Right cardiac atrium (tissue), 5 donors: ENCODE measurements around the gene ZBTB5. TPM values are rescaled to one million over a fixed set of nuclear protein-coding genes. Genes with fewer than 3 reads are reported as not detected.
A peak's percentile ranks its signal among the peaks of the same experiment; 100 is the strongest.
"Not testable (repeated sequence)": the region's sequence is repeated elsewhere in the genome, so short reads cannot be mapped to it uniquely, and the experiment has no call there.

ENCODE experiments used
- ATAC-seq, 2 donors: fragments of 200-7000 bp; cut with Tn5 transposase; one replicate each; pipeline versions ENCODE4 v1.8.0 to v1.9.1; 2020; ENCODE audit warnings: moderate library complexity in 2 of 2, mild to moderate bottlenecking in 1 of 2
- DNase-seq, 3 donors: peaks; one replicate each; pipeline ENCODE4 v3.0.0-alpha.2; 2020
- H3K27ac ChIP-seq: one replicate; pipeline ENCODE4 v1.5.1; 2013; ENCODE audit warnings: mild to moderate bottlenecking, low read length, control low read depth, moderate library complexity
- H3K27me3 ChIP-seq: one replicate; pipeline ENCODE4 v1.6.1; 2013; ENCODE audit not compliant: control insufficient read depth, insufficient read depth
- H3K4me1 ChIP-seq: one replicate; pipeline ENCODE4 v1.6.1; 2013; ENCODE audit warnings: low read length; ENCODE audit not compliant: control insufficient read depth, insufficient read depth
- H3K4me3 ChIP-seq: one replicate; pipeline ENCODE4 v1.5.1; 2013; ENCODE audit warnings: low read length, control low read depth
- H3K9me3 ChIP-seq: one replicate; pipeline ENCODE4 v1.6.1; 2013; ENCODE audit warnings: low read length; ENCODE audit not compliant: control insufficient read depth
- WGBS: extraction: QIAGEN DNeasy Blood & Tissue Kit; methylation state at CpG from one replicate; pipeline ENCODE4 v1.1.7; 2013; 5-methylcytosine and 5-hydroxymethylcytosine counted together
- intact Hi-C, 4 donors: fragments of 100-400 bp; cut with DNase I; formaldehyde crosslinking; loops; one replicate each; pipeline versions ENCODE4 v1.11.0 to v1.14.0; 2022 to 2023
- polyA plus RNA-seq: library from polyadenylated mRNA; stranded (reverse); fragments of 200-250 nt; gene quantifications from one replicate; pipeline ENCODE4 v1.2.3, GENCODE V29; 2013
- total RNA-seq, 4 donors: library from RNA; stranded (reverse); fragmentation: NEBNext Ultra II Directional; extraction: Animal tissue kit (Norgen Biotek cat#: 25700); gene quantifications; one replicate each; pipeline ENCODE4 v1.2.1, GENCODE V29; 2021
- donor health status: healthy with polysubstance abuse.
- donor health status: DM: no; HTN: yes; CAD: no.
- donor health status: DM: no; HTN: no; CAD: no.
- donor health status: DM: no; HTN: yes; CAD: no; lungs with severe emphysema.
- donor health status: DM: yes; HTN: yes; CAD: no.

The ZBTB5 gene
- total and polyA plus RNA-seq, 5 donors: 3.8 to 9.1 (median 7.2) TPM

DNA sequence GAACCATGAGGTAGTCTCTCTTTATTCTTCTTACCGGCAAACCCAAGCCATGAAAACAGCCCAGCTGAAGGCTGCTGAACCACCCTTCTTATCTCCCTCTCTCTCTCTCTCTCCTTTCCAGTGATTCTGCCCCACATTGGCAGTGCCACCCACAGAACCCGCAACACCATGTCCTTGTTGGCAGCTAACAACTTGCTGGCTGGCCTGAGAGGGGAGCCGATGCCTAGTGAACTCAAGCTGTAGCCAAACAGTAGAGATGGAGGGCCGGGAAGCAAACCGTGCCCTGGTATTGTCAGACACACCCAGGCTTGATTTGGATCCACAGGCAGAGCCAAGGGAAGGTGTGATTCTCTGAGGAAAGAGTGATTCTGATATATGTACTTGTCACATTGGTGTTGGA, 28.7 kb downstream of the ZBTB5 start:
- H3K27ac ChIP-seq: peak overlapping the region; percentile 53
- peaks cover 14% of the 10 kb centered on the region for H3K4me1 ChIP-seq
- no peak overlapping the region for H3K4me3 ChIP-seq
- ATAC-seq (peak; percentile 39 to 60), DNase-seq (peak in 1 of 3 donors; percentile 64)
- no peaks in the 10 kb centered on the region for H3K27me3 ChIP-seq
- intact Hi-C loops: no loop called here
- H3K9me3 ChIP-seq: no peaks in the 10 kb centered on the region
- WGBS: 69% methylated on average over 5 of the region's 5 CpGs

- intact Hi-C loops: no loop called here
- Histone ChIP-seq H3K4me1 (peaks cover 14% of the 10 kb centered on the region), H3K4me3 (no peak overlapping the region), H3K9me3 (no peaks in the 10 kb centered on the region), H3K27me3 (no peaks in the 10 kb centered on the region), H3K27ac (no peak overlapping the region)
- DNase-seq (peak in 2 of 3 donors; percentile 73 to 83), ATAC-seq (peak; percentile 22 to 55)
- 33% methylated on average over 7 of the region's 7 CpGs for WGBS
Measured at GRCh38 chr9:37433867-37434371, 31.3 kb downstream of the ZBTB5 start.

DNA sequence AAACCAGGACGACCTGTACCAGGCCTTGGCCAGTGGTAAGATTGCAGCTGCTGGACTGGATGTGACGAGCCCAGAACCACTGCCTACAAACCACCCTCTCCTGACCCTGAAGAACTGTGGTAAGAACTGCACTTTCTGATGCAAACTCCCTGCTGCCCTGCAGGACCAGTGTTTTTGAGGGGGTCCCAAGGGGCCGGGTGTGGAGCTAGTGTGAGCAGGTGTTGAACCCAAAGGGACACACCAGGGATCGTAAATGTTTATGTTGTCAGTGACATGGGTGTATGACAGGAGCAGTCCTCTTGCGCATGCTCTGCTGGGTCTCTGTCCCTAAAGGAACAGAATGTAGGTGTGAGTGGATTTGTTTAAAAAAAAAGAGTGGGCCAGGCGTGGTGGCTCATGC, 33.2 kb downstream of the ZBTB5 start:
- 86% methylated on average over 6 of the region's 6 CpGs for WGBS
- intact Hi-C loops: no loop called here
- Histone ChIP-seq H3K4me1 (peaks cover 10% of the 10 kb centered on the region), H3K27ac (no peak overlapping the region), H3K9me3 (no peaks in the 10 kb centered on the region), H3K27me3 (no peaks in the 10 kb centered on the region), H3K4me3 (no peak overlapping the region)
- no peak for DNase-seq
- ATAC-seq: no peak

DNA sequence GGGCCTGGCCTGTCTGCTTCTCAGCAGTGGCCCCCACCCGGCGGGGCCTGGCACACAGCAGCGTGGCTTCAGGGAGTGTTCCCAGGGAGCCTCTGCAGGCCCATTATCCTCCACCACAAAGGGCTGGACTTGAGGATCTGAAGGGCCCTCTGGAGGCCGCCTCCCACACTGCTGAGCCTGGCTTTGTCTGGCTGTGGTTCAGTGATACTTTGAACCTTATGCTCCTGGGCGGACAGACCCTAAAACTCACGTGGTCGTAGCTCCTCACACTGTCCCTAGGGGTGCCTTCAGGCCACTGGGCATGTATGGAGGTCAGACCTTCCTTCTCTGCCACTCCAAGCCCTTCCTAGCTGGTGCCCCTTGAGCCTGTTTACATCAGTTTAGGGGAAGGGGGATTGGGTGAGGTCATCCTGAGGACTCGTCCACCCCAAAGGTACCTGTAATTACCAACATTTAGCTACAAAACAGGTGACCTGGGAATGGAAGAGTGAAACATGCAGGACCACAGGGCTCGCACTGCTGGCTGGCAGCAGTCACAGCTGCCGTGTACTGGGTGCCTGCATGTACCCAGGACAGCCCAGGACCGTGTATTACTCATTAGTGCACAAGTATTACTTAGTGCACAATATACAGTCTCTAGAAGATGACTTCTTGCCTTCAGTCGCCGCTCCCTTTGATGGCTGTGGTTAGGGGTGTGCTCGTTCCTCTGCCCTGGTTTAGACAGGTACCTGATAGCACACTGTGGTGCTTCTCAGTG, 34.2 kb downstream of the ZBTB5 start:
- peak in 1 of 3 donors; percentile 53 for DNase-seq
- Histone ChIP-seq H3K9me3 (no peaks in the 10 kb centered on the region), H3K4me3 (no peak overlapping the region), H3K27ac (no peak overlapping the region), H3K4me1 (peaks cover 7% of the 10 kb centered on the region), H3K27me3 (no peaks in the 10 kb centered on the region)
- intact Hi-C loops: no loop called here
- peak in 1 of 2 donors; percentile 7 for ATAC-seq
- WGBS: 78% methylated on average over 14 of the region's 14 CpGs

- intact Hi-C loops: no loop called here
- Histone ChIP-seq H3K4me1 (peaks cover 6% of the 10 kb centered on the region), H3K4me3 (no peak overlapping the region), H3K9me3 (no peaks in the 10 kb centered on the region), H3K27me3 (no peaks in the 10 kb centered on the region), H3K27ac (no peak overlapping the region)
- DNase-seq (peak in 1 of 3 donors; percentile 35), ATAC-seq (no peak)
- 90% methylated on average over 17 of the region's 17 CpGs for whole genome bisulfite sequencing
Measured at GRCh38 chr9:37429441-37430285, 35.6 kb downstream of the ZBTB5 start.

- no peak overlapping the region for H3K27ac ChIP-seq
- ATAC-seq: no peak
- H3K4me3 ChIP-seq: no peak overlapping the region
- DNase-seq: no peak
- 94% methylated on average over 14 of the region's 14 CpGs for WGBS
- H3K4me1 ChIP-seq: peaks cover 11% of the 10 kb centered on the region
- H3K27me3 ChIP-seq: no peaks in the 10 kb centered on the region
- intact Hi-C loops: no loop called here
- H3K9me3 ChIP-seq: no peaks in the 10 kb centered on the region
Measured at GRCh38 chr9:37428345-37428744, 36.9 kb downstream of the ZBTB5 start.

DNA sequence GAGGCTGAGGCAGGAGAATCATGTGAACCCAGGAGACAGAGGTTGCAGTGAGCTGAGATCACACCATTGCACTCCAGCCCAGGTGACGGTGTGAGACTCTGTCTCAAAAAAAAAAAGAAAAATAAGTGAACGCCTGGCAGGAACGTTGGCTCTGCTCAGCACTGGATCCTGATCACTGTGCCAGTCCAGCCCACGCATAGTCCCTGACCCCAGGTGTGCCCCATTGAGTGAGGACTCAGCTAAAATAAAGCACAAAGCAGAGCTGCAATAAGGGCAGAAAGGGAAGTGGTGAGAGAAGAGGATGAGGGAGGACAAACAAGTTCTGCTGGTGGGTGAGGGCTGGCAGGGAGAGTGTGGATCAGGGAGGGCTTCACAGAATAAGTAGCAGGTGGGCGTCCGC, 38.4 kb downstream of the ZBTB5 start:
- H3K27ac ChIP-seq: no peak overlapping the region
- 90% methylated on average over 6 of the region's 6 CpGs for WGBS
- H3K9me3 ChIP-seq: no peaks in the 10 kb centered on the region
- H3K4me3 ChIP-seq: no peak overlapping the region
- ATAC-seq (no peak), DNase-seq (no peak)
- H3K27me3 ChIP-seq: no peaks in the 10 kb centered on the region
- intact Hi-C loops: no loop called here
- H3K4me1 ChIP-seq: peaks cover 11% of the 10 kb centered on the region

DNA sequence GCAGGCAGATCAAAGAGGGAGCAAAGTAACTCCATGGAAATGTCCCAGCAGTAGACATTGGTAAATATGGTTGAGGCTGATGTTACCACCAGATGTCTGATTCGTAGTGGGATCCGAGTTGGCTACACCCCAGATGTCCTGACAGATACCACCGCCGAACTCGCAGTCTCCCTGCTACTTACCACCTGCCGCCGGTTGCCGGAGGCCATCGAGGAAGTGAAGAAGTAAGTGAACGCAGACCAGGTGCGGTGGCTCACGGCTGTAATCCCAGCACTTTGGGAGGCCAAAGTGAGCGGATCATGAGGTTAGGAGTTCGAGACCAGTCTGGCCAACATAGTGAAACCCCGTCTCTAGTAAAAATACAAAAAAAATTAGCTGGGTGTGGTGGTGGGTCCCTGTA, 38.8 kb downstream of the ZBTB5 start:
- H3K4me1 ChIP-seq: peaks cover 11% of the 10 kb centered on the region
- ATAC-seq, intact Hi-C loops, DNase-seq, H3K27me3 ChIP-seq, H3K27ac ChIP-seq, H3K4me3 ChIP-seq, H3K9me3 ChIP-seq: not testable (repeated sequence)
- 96% methylated on average over 15 of the region's 15 CpGs for WGBS

DNA sequence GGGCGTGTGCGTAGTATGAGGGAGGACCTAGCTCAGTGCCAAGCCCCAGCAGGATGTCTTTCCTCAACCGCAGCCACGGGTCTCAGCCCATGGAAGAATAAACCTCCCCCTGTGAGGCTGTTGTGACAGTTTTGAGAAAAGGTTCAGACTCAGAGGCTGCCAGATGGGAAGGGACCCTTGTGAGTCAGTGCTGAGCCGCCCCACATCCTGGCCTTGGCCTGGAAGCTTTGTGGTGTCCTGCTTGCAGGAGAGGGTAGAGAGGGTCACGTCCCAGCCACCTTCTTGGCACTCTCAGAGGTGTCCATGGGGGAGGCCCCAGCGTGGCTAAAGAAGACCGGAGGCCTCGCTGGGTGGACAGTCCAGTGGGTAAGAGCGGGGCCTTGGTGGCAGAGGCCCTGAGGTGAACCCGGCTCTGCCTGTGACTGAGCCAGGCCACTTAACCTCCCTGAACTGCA, 39.9 kb downstream of the ZBTB5 start:
- Histone ChIP-seq H3K27ac (no peak overlapping the region), H3K27me3 (no peaks in the 10 kb centered on the region), H3K4me1 (peaks cover 11% of the 10 kb centered on the region), H3K9me3 (no peaks in the 10 kb centered on the region), H3K4me3 (no peak overlapping the region)
- DNase-seq (no peak), ATAC-seq (no peak)
- WGBS: 77% methylated on average over 11 of the region's 11 CpGs
- intact Hi-C loops: no loop called here

DNA sequence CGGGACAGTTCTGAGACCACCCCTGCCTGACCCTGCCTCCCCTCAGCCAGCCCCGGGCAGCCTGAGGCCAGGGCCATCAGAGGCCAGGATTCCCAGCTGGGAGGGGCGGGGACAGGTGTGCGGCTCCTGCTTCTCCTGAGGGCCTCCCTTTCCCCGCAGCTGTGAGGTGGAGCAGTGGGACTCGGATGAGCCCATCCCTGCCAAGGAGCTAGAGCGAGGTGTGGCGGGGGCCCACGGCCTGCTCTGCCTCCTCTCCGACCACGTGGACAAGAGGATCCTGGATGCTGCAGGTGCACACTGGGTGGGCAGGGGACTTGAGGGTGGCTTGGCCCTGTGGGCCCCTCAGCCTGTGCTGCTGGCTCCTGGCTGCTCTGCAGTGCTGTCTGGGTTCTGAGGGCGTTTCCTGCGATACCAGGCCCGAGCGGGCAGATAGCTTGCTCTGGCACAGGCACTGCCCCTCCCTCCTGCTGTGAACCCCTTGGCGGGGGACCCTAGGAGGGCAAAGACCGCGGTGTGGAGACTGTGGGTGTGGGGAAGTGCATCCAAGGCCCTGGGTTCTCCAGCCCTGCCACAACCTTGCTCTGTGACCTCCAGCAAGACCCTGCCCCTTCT, 40.5 kb downstream of the ZBTB5 start:
- DNase-seq (peak in 1 of 3 donors; percentile 47), ATAC-seq (no peak)
- WGBS: 85% methylated on average over 18 of the region's 18 CpGs
- intact Hi-C loops: no loop called here
- H3K4me1 ChIP-seq: peaks cover 11% of the 10 kb centered on the region
- no peak overlapping the region for H3K27ac ChIP-seq
- H3K4me3 ChIP-seq: no peak overlapping the region
- H3K9me3 ChIP-seq: no peaks in the 10 kb centered on the region
- no peaks in the 10 kb centered on the region for H3K27me3 ChIP-seq
